ENCODE data around the gene CA5A.

DNA sequence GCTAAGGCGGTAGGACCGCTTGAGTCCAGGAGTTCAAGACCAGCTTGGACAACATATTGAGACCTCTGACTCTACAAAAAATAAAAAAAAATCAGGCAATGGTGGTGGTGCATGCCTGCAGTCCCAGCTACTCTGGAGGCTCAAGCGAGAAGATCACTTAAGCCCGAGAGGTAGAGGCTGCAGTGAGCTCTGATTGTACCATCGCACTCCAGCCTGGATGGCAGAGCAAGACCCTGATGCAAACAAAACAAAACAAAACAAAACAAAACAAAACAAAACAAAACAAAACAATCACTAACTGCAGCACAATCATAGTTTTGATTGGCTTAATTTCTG is 12.4 kb upstream of the CA5A start:
- TF ChIP-seq POLR2A (IDR thresholded peaks at IDR 0.05; ENCODE audit: low read depth, low read length), result no peak
- no peak for TF ChIP-seq POLR2AphosphoS5 (IDR thresholded peaks at IDR 0.05; ENCODE audit: low read depth, low read length)
- TF ChIP-seq TAF1 (IDR thresholded peaks at IDR 0.05; ENCODE audit: borderline replicate concordance, low read depth, low read length), result no peak
